Measurements from ENCODE around the gene DBI. TPM values are rescaled to one million over a fixed set of nuclear protein-coding genes. Genes with fewer than 3 reads are reported as not detected.

Gene DBI
- total RNA-seq, 1 experiment from 2014 or later = 230 TPM

DNA sequence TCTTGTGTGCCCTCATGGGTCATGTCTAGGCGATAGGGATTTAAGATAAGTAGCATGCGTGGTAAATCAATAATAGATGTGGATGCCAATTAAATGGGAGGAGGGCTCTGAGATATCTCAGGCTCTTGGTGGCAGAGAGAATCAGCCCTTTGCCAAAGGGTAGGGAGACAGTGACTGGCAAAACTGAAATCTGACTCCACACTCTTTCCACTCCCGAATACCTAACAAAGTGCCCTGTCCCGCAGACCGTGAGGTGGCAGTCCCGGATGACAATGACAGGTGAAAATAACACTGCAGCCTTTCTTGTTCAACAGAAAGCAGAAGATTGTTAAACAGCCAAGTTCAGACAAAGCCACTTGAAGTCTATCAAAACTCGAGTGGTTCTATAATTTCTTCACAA is 47.2 kb upstream of the DBI start:
- no peaks in the 10 kb centered on the region for H3K27me3 ChIP-seq (replicated peaks; ENCODE audit: insufficient read depth, low read depth, low read length, poor library complexity)
- DNase-seq (ENCODE audit: low spot score) = no peak
- H3K36me3 ChIP-seq (ENCODE audit: insufficient read depth, low read length, poor library complexity, severe bottlenecking) = no peaks in the 10 kb centered on the region
- CTCF ChIA-PET = no interaction called here
- TF ChIP-seq, protein P1, sequence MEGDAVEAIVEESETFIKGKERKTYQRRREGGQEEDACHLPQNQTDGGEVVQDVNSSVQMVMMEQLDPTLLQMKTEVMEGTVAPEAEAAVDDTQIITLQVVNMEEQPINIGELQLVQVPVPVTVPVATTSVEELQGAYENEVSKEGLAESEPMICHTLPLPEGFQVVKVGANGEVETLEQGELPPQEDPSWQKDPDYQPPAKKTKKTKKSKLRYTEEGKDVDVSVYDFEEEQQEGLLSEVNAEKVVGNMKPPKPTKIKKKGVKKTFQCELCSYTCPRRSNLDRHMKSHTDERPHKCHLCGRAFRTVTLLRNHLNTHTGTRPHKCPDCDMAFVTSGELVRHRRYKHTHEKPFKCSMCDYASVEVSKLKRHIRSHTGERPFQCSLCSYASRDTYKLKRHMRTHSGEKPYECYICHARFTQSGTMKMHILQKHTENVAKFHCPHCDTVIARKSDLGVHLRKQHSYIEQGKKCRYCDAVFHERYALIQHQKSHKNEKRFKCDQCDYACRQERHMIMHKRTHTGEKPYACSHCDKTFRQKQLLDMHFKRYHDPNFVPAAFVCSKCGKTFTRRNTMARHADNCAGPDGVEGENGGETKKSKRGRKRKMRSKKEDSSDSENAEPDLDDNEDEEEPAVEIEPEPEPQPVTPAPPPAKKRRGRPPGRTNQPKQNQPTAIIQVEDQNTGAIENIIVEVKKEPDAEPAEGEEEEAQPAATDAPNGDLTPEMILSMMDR (conservative IDR thresholded peaks at IDR 0.05; ENCODE audit: low read depth, low read length) = no peak
- TF ChIP-seq EZH2 (IDR thresholded peaks at IDR 0.05; ENCODE audit: borderline replicate concordance, low read depth, low read length, poor library complexity, severe bottlenecking) = no peak
- no peak overlapping the region for H3K4me3 ChIP-seq (ENCODE audit: low read depth, low read length, poor library complexity, severe bottlenecking)
- no peak overlapping the region for H3K27ac ChIP-seq (ENCODE audit: low read depth, low read length, poor library complexity, severe bottlenecking)
- POLR2A ChIA-PET (ENCODE audit: low non-redundant PET) = no interaction called here
- BruUV-seq (replicated peaks) = no TSS peak
- intact Hi-C loops (cut with micrococcal nuclease; ENCODE audit: unreplicated experiment) = loop anchor here (5.0 to 10.0 kb wide), 2 partner anchors 38 to 345 kb away; no protein-coding TSS in a partner anchor
- peaks cover 19% of the 10 kb centered on the region for H3K4me1 ChIP-seq (ENCODE audit: insufficient read depth, low read length, poor library complexity, severe bottlenecking)
- no peaks in the 10 kb centered on the region for H3K9me3 ChIP-seq (ENCODE audit: low read depth, low read length, poor library complexity, severe bottlenecking)

DNA sequence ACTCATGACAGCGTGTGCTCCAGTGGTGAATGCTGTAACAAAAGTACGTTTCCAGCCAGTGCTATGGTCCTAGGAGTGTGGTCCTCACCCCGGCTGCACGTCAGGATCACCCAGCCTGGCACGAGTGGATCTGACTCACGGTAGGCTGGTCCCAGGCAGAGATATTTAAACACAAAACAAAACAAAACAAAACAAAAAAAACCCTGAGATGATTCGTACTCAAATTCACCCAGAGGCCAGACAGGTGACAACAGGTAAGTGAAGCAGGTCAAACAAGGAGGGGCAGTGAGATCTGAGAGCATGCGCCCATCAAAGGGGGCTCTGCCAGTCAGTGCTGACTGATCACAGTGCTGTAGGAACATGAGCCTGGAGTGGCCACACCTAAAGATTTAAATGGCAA is 43.3 kb upstream of the DBI start:
- POLR2A ChIA-PET (ENCODE audit: low non-redundant PET) = no interaction called here
- intact Hi-C loops (cut with micrococcal nuclease; ENCODE audit: unreplicated experiment) = no loop called here

DNA sequence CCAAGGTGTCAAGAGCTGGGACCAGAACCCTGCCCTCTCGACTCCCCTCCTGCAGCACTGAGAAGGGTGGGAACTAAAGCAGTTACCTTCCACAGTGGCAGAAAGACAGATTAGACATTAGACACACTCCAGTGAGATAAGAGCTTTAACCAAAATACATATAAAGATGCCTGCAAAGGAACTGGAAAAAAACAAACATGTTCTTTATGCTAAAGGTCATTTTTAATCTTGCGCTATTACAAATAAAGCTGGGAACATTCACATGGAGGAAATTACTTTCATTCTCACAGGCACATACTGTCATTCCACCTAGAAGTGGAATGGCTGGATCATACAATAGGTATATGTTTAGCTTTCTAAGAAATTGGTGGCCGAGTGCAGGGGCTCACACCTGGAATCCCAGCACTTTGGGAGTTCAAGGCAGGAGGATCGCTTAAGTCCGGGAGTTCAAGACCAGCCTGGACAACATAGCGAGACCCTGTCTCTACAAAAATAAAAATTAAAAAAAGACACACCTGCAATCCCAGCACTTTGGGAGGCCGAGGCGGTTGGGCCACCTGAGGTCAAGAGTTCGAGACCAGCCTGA is 42.0 kb upstream of the DBI start:
- intact Hi-C loops (cut with micrococcal nuclease; ENCODE audit: unreplicated experiment) = no loop called here
- no TSS peak for BruUV-seq (replicated peaks)
- TF ChIP-seq, protein P1 (conservative IDR thresholded peaks at IDR 0.05; ENCODE audit: low read depth, low read length) = no peak
- no peak for TF ChIP-seq EZH2 (IDR thresholded peaks at IDR 0.05; ENCODE audit: borderline replicate concordance, low read depth, low read length, poor library complexity, severe bottlenecking)
- Histone ChIP-seq H3K4me1 (ENCODE audit: insufficient read depth, low read length, poor library complexity, severe bottlenecking) (peaks cover 12% of the 10 kb centered on the region), H3K27ac (ENCODE audit: low read depth, low read length, poor library complexity, severe bottlenecking) (no peak overlapping the region), H3K27me3 (replicated peaks; ENCODE audit: insufficient read depth, low read depth, low read length, poor library complexity) (no peaks in the 10 kb centered on the region), H3K36me3 (ENCODE audit: insufficient read depth, low read length, poor library complexity, severe bottlenecking) (no peaks in the 10 kb centered on the region), H3K4me3 (ENCODE audit: low read depth, low read length, poor library complexity, severe bottlenecking) (no peak overlapping the region), H3K9me3 (ENCODE audit: low read depth, low read length, poor library complexity, severe bottlenecking) (no peaks in the 10 kb centered on the region)
- POLR2A ChIA-PET (ENCODE audit: low non-redundant PET) = no interaction called here
- CTCF ChIA-PET = no interaction called here
- DNase-seq (ENCODE audit: low spot score) = no peak

More for the DNA sequence above, 43.3 kb upstream of the DBI start:
- no peak for TF ChIP-seq EZH2 (IDR thresholded peaks at IDR 0.05; ENCODE audit: borderline replicate concordance, low read depth, low read length, poor library complexity, severe bottlenecking)
- TF ChIP-seq, protein P1 (conservative IDR thresholded peaks at IDR 0.05; ENCODE audit: low read depth, low read length) = no peak
- Histone ChIP-seq H3K9me3 (ENCODE audit: low read depth, low read length, poor library complexity, severe bottlenecking) (no peaks in the 10 kb centered on the region), H3K27me3 (replicated peaks; ENCODE audit: insufficient read depth, low read depth, low read length, poor library complexity) (no peaks in the 10 kb centered on the region), H3K27ac (ENCODE audit: low read depth, low read length, poor library complexity, severe bottlenecking) (no peak overlapping the region), H3K36me3 (ENCODE audit: insufficient read depth, low read length, poor library complexity, severe bottlenecking) (no peaks in the 10 kb centered on the region), H3K4me1 (ENCODE audit: insufficient read depth, low read length, poor library complexity, severe bottlenecking) (peaks cover 20% of the 10 kb centered on the region), H3K4me3 (ENCODE audit: low read depth, low read length, poor library complexity, severe bottlenecking) (no peak overlapping the region)
- BruUV-seq (replicated peaks) = no TSS peak
- CTCF ChIA-PET = no interaction called here
- no peak for DNase-seq (ENCODE audit: low spot score)
